Stomach smooth muscle (tissue), 2 donors: Measurements from ENCODE around the gene TRIM52.

Experiments used
- H3K27ac ChIP-seq: one replicate; pipeline ENCODE4 v1.7.0; 2013; ENCODE audit warnings: mild to moderate bottlenecking, low read length, inconsistent platforms
- H3K27me3 ChIP-seq, 2 donors: one replicate each; pipeline ENCODE4 v1.7.0; 2013; ENCODE audit warnings: low read length in 2 of 2; ENCODE audit not compliant: insufficient read depth in 2 of 2, control insufficient read depth in 1 of 2
- H3K36me3 ChIP-seq, 2 donors: one replicate each; pipeline ENCODE4 v1.7.0; 2013; ENCODE audit warnings: low read length in 2 of 2; ENCODE audit not compliant: control insufficient read depth in 2 of 2, insufficient read depth in 2 of 2
- H3K4me1 ChIP-seq: one replicate; pipeline ENCODE4 v1.7.0; 2013; ENCODE audit warnings: low read length; ENCODE audit not compliant: control insufficient read depth, insufficient read depth
- H3K4me3 ChIP-seq, 2 donors: one replicate each; pipeline ENCODE4 v1.7.0; 2013; ENCODE audit warnings: low read length in 2 of 2
- H3K9ac ChIP-seq, 2 donors: one replicate each; pipeline ENCODE4 v1.7.0; 2013; ENCODE audit warnings: low read length in 2 of 2, mild to moderate bottlenecking in 1 of 2
- H3K9me3 ChIP-seq, 2 donors: one replicate each; pipeline ENCODE4 v1.7.0; 2013; ENCODE audit warnings: low read length in 2 of 2; ENCODE audit not compliant: control insufficient read depth in 2 of 2
- donor health status: healthy.
- donor health status: Pancreatic carcinoma.

TRIM52 gene

DNA sequence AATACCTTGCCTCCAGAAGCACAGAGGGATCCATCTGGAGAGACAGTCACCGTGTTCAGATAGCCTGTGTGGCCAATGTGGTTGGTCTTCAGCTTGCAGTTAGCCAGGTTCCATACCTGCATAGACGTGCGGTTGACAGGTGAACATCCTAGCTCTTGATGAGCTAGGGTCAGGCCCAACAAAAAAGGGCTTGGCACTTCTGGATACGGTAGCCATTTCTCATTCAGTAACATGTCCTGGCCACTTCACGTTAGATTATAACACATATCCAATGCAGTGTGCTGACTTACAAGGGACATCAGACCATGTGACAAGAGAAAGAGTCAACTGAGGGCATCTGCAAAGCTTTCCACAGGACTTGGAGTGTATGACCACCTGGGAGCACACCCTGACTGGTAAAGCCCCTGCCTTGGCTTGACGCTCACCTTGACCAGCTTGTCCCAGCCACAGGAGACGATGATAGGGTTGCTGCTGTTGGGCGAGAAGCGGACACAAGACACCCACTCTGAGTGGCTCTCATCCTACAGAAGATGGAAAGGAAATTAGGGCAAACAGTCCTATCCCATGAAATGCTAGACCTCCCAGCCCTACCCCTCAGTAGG lies 21.8 kb downstream of the TRIM52 start:
- Histone ChIP-seq H3K27ac (no peak overlapping the region), H3K4me3 (no peak overlapping the region), H3K36me3 (peaks cover 59 to 67% of the 10 kb centered on the region in 2 donors), H3K27me3 (no peaks in the 10 kb centered on the region), H3K4me1 (peaks cover 25% of the 10 kb centered on the region), H3K9ac (peak overlapping the region in 1 of 2 donors; percentile 42), H3K9me3 (no peaks in the 10 kb centered on the region)

DNA sequence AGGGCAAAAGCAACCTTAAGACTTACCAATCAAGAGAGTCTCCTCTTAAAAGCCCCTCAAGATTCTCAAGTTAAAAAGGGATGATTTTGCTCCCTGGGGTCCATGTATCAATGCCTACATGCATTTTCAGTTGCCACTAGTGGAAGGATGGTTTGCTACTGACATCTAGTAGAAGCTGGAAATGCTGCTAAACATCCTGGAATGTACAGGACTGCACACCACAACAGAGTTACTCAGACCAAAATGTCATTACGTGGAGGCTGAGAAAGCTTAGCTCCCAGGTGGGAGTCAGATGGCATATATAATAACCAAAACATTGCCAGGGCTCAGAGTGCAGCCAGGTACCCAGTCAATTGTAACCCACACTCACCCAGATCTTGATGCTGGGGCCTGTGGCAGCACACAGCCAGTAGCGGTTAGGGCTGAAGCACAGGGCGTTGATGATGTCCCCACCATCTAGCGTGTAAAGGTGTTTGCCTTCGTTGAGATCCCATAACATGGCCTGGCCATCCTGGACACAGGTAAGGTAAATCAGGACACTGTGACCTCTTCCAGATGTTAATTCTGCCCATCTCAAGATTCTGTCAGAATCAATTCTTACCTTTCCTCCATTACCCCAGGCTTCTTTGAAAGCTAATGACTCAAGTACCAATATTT lies 23.1 kb downstream of the TRIM52 start:
- Histone ChIP-seq H3K4me1 (peaks cover 22% of the 10 kb centered on the region), H3K27ac (no peak overlapping the region), H3K9ac (no peak overlapping the region), H3K4me3 (no peak overlapping the region), H3K9me3 (no peaks in the 10 kb centered on the region), H3K36me3 (peaks cover 62 to 75% of the 10 kb centered on the region in 2 donors), H3K27me3 (no peaks in the 10 kb centered on the region)

DNA sequence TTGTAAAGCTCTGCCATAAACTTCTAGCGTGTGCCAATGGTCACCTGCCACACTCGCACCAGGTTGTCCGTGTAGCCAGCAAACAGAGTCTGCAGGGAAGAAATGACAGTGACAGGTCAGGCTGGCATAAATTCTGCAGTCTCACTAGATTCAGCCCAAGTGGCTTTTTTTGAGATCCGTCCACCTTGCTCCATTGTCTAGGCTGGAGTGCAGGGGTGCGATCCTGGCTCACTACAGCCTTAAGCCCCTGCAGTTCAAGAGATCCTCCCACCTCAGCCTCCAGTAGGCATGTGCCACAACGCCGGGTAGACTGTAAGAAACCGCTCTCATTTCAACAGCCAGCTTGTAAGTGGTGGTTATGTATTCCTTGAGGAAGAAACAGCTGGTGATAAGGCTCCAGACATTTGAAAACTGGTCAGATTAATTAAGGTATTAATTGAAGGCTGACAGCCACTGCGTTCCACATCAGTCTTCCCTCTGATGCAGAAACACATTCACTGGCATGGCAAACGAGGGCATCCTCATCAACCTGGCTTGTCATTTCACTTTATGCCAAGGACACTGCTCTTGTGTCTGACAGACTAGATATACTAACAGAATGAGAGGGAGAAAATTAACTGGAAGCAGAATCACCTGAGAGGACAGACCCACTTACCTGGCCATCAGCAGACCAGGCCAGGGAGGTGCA lies 23.8 kb downstream of the TRIM52 start:
- Histone ChIP-seq H3K36me3 (peaks cover 69 to 80% of the 10 kb centered on the region in 2 donors), H3K9me3 (no peaks in the 10 kb centered on the region), H3K27ac (no peak overlapping the region), H3K27me3 (no peaks in the 10 kb centered on the region), H3K9ac (peak overlapping the region in 1 of 2 donors; percentile 13), H3K4me3 (no peak overlapping the region), H3K4me1 (peaks cover 14% of the 10 kb centered on the region)

DNA sequence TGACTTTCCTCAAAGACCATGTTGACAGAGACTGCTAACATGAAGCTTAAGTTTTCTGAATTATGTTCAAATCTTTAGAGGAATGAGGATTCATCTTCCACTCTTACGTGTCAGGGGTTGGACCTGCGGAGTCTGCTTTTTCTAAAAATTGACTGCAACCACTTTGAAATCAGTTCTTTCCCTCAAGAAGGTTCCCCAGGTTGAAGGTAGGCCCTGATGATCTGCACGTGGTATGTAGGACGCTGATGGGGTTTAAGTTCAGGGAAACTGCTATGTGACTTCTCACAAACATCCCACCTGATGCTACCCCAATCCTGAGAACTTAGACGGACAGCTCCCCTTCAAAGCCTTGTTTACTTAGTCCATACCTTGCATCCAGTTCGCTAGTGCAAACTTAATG lies 24.5 kb downstream of the TRIM52 start:
- Histone ChIP-seq H3K4me1 (peaks cover 8% of the 10 kb centered on the region), H3K4me3 (no peak overlapping the region), H3K27ac (no peak overlapping the region), H3K36me3 (peaks cover 68 to 78% of the 10 kb centered on the region in 2 donors), H3K9me3 (no peaks in the 10 kb centered on the region), H3K27me3 (no peaks in the 10 kb centered on the region), H3K9ac (no peak overlapping the region)

DNA sequence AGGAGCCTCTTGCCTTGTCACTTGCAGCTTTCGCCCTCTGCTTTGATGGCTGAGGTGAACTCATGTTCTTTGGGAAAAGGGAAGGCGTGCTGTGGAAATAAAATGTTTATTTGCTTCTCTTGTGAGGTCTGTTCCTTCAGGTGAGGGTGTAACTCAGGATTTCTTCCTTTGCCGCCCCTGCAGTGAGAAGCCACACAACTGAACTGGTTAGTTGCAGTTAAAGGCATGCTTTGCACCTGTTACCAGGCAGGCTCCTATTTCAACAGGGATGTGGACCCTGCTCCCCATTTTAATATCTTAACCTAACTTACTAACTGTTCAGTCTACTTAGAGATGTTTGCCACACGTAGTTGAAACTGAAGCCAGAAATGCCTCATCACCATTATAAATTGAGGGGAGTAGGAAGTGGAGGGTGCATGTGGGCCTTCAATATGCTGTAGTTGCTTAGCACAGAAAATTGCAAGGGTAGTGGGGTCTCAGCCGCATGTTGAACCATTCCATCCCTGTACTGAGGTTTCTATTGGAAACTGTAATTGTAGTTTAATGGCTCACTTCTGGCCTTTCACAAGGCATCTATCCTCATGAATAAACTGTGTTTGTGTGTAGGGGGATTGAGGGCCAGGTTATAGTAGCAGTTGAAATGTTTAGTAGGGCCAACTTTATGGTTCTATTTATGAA lies 25.1 kb downstream of the TRIM52 start:
- Histone ChIP-seq H3K9me3 (no peaks in the 10 kb centered on the region), H3K27me3 (no peaks in the 10 kb centered on the region), H3K27ac (no peak overlapping the region), H3K4me3 (no peak overlapping the region), H3K4me1 (peaks cover 4% of the 10 kb centered on the region), H3K36me3 (peaks cover 65 to 75% of the 10 kb centered on the region in 2 donors), H3K9ac (no peak overlapping the region)

DNA sequence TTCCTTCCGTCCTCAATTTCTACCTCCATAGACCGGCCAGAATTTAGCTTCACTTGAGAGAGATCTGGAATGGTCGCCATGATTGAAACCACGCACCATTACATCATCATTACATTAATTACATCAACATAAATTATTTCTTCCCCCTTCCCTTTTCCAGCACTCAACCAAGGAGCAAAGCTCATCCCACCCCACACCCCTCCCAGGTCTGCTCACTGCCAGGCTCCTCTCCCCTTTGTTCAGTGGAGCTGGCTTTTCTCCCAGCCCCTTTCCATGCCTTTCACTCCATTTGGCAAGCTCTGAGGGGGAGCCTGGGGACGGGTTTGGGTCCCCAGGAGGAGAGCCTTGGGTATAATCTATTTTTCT lies 25.6 kb downstream of the TRIM52 start:
- Histone ChIP-seq H3K36me3 (peaks cover 69 to 73% of the 10 kb centered on the region in 2 donors), H3K9ac (no peak overlapping the region), H3K9me3 (no peaks in the 10 kb centered on the region), H3K4me1 (peaks cover 4% of the 10 kb centered on the region), H3K27ac (no peak overlapping the region), H3K4me3 (no peak overlapping the region), H3K27me3 (no peaks in the 10 kb centered on the region)

DNA sequence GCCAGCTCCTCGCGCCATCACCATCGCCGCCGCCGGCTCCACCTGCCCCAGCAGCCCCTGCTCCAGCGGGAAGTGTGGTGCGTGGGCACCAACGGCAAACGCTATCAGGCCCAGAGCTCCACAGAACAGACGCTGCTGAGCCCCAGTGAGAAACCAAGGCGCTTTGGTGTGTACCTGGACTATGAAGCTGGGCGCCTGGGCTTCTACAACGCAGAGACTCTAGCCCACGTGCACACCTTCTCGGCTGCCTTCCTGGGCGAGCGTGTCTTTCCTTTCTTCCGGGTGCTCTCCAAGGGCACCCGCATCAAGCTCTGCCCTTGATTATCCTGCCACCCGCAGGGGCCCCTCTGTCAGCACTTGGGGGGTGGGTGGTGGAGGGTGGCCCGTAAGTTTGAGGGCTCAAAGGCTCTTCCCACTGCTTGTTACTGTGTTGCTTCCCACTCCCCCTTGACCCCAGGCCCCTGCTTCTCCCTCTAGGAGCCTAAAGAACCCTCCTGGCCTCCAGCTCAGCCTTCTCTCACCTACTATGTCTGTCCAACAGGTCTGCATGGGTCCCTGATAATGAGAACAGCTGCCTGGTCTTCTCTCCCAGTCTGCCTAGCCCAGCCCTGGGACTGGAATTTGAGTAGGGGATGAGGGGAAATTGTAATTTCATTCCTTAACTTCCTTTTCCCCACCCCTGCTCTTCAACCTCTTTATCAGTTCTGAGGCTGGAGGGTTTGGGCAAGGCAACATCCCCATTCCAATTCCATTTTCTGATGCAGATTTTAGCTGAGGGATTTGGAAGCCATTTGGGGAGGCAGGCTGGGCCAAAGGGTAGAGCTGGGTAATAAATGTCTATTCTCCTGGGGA lies 26.3 kb downstream of the TRIM52 start:
- Histone ChIP-seq H3K4me3 (no peak overlapping the region), H3K4me1 (peaks cover 4% of the 10 kb centered on the region), H3K27ac (no peak overlapping the region), H3K27me3 (no peaks in the 10 kb centered on the region), H3K9me3 (no peaks in the 10 kb centered on the region), H3K9ac (no peak overlapping the region), H3K36me3 (peaks cover 69 to 72% of the 10 kb centered on the region in 2 donors)

DNA sequence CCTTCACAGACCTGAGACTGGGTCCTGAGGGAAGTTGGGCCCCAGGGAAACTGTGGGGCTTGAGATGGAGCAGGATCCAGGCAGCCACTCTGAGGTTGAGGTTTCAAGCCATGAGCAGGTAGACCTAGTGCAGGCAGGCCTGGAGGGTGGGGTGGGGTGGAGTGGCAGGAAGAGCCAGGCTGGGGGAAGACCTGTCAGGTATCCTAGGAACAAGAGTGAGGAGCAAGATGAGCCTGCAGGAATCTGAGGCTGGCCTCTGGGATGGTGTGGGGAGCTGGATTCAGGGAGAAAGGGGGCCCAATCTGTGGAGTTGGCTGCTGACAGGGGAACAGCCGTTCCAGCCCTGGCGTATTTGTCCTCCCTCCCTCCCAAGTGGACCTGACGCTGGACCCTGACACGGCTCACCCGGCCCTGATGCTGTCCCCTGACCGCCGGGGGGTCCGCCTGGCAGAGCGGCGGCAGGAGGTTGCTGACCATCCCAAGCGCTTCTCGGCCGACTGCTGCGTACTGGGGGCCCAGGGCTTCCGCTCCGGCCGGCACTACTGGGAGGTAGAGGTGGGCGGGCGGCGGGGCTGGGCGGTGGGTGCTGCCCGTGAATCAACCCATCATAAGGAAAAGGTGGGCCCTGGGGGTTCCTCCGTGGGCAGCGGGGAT lies 27.0 kb downstream of the TRIM52 start:
- H3K27me3 ChIP-seq = no peaks in the 10 kb centered on the region
- no peaks in the 10 kb centered on the region for H3K4me1 ChIP-seq
- H3K27ac ChIP-seq = no peak overlapping the region
- H3K9me3 ChIP-seq = no peaks in the 10 kb centered on the region
- peak overlapping the region in 1 of 2 donors; percentile 21 for H3K9ac ChIP-seq
- H3K36me3 ChIP-seq = peaks cover 63 to 65% of the 10 kb centered on the region in 2 donors
- no peak overlapping the region for H3K4me3 ChIP-seq

DNA sequence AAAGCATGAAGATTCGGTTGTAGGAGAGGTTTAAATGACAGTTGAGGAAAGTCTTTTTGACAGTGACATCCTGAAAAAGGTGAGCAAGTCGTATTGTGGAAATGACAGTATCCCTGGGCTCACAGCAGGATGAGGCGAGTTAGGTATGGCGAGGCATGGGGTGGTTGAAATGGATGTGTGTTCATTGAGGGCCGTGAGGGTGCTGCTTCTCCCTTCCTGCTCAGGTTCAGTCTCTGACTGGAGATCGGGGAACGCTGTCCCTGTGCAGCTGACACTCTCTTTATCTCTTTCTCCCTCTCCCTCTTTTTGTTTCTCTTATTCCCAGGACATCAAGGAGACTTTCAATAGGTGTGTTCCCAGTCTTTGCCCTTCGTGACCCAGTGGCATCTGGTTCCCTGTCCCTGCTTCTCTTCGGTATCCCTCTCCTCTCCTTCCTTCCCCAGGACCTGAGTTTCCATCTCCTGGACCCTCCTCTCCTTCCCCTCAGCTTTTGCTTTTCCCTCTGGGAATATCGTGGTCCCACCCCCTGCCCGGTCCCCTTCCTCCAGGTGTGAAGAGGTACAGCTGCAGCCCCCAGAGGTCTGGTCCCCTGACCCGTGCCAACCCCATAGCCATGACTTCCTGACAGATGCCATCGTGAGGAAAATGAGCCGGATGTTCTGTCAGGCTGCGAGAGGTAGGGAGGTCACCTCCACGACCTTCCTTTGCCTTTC lies 27.7 kb downstream of the TRIM52 start:
- Histone ChIP-seq H3K4me3 (no peak overlapping the region), H3K9me3 (no peaks in the 10 kb centered on the region), H3K36me3 (peaks cover 57 to 60% of the 10 kb centered on the region in 2 donors), H3K27me3 (no peaks in the 10 kb centered on the region), H3K4me1 (no peaks in the 10 kb centered on the region), H3K9ac (peak overlapping the region in 1 of 2 donors; percentile 21), H3K27ac (no peak overlapping the region)
